OCI-LY1 (cell line): Measurements from ENCODE around the gene ACY1.

Source experiments
- H2AFZ ChIP-seq: fragments of 200-600 bp; sonication (generic), shearing (Covaris generic); 2 replicates; pipeline ENCODE4 v1.6.0; 2014; ENCODE audit warnings: antibody characterized with exemption, mild to moderate bottlenecking, low read length
- H3F3A ChIP-seq: fragments of 200-600 bp; sonication (generic), shearing (Covaris generic); 2 replicates; pipeline ENCODE4 v1.6.0; 2014; ENCODE audit warnings: mild to moderate bottlenecking, antibody characterized with exemption, low read length, moderate library complexity; ENCODE audit not compliant: insufficient read depth
- H3K27ac ChIP-seq: fragments of 200-600 bp; sonication (generic); 2 replicates; pipeline ENCODE4 v1.5.1; 2014; ENCODE audit warnings: low read length, mixed run types, mild to moderate bottlenecking, low read depth; ENCODE audit not compliant: poor library complexity, severe bottlenecking
- H3K27me3 ChIP-seq: fragments of 200-600 bp; sonication (generic); 2 replicates; pipeline ENCODE4 v1.6.0; 2014; ENCODE audit warnings: antibody characterized with exemption, mild to moderate bottlenecking, low read length, moderate library complexity; ENCODE audit not compliant: insufficient read depth
- H3K36me3 ChIP-seq: fragments of 200-600 bp; sonication (generic); 2 replicates; pipeline ENCODE4 v1.6.1; 2014; ENCODE audit warnings: mild to moderate bottlenecking, antibody characterized with exemption, low read length, moderate library complexity, mixed read lengths; ENCODE audit not compliant: insufficient read depth
- H3K4me1 ChIP-seq: fragments of 200-600 bp; sonication (generic); 2 replicates; pipeline ENCODE4 v1.5.1; 2014; ENCODE audit warnings: mild to moderate bottlenecking, low read length, moderate library complexity; ENCODE audit not compliant: insufficient read depth, severe bottlenecking
- H3K4me2 ChIP-seq: fragments of 200-600 bp; sonication (generic), shearing (Covaris generic); 2 replicates; pipeline ENCODE4 v1.6.1; 2014; ENCODE audit warnings: low read length
- H3K4me3 ChIP-seq: fragments of 200-600 bp; sonication (generic); 2 replicates; pipeline ENCODE4 v1.5.1; 2014; ENCODE audit warnings: low read length, low read depth, mild to moderate bottlenecking, mixed read lengths; ENCODE audit not compliant: poor library complexity, severe bottlenecking
- H3K79me2 ChIP-seq: fragments of 200-600 bp; shearing (Covaris generic); 2 replicates; pipeline ENCODE4 v1.6.1; 2016; ENCODE audit warnings: mixed run types, low read length, mixed read lengths; ENCODE audit not compliant: insufficient read depth
- H3K9ac ChIP-seq: fragments of 200-600 bp; sonication (generic), shearing (Covaris generic); 2 replicates; pipeline ENCODE4 v1.6.1; 2014; ENCODE audit warnings: mild to moderate bottlenecking, low read length, mixed read lengths
- H3K9me2 ChIP-seq: fragments of 200-600 bp; sonication (generic), shearing (Covaris generic); 2 replicates; pipeline ENCODE4 v1.6.1; 2014; ENCODE audit warnings: low read depth, mild to moderate bottlenecking, low read length, mixed read lengths
- H3K9me3 ChIP-seq: fragments of 200-600 bp; shearing (Covaris generic); 2 replicates; pipeline ENCODE4 v1.6.1; 2014; ENCODE audit warnings: low read length, mixed read lengths
- H4K20me1 ChIP-seq: fragments of 200-600 bp; sonication (generic), shearing (Covaris generic); 2 replicates; pipeline ENCODE4 v1.6.0; 2016; ENCODE audit warnings: mild to moderate bottlenecking, low read length; ENCODE audit not compliant: insufficient read depth
- EZH2 ChIP-seq: fragments of 200-600 bp; sonication (generic), shearing (Covaris generic); IDR thresholded peaks from 2 replicates; pipeline ENCODE4 v1.8.0; 2017; ENCODE audit warnings: borderline replicate concordance, mixed run types, mild to moderate bottlenecking, antibody characterized with exemption, low read length, moderate library complexity, mixed read lengths
- TF ChIP-seq, protein P1 (sequence below): fragments of 200-600 bp; sonication (generic), shearing (Covaris generic); IDR thresholded peaks from 2 replicates; pipeline ENCODE4 v1.5.1; 2017; ENCODE audit warnings: mild to moderate bottlenecking, antibody characterized with exemption, low read length, moderate library complexity, mixed read lengths

ACY1 gene

DNA sequence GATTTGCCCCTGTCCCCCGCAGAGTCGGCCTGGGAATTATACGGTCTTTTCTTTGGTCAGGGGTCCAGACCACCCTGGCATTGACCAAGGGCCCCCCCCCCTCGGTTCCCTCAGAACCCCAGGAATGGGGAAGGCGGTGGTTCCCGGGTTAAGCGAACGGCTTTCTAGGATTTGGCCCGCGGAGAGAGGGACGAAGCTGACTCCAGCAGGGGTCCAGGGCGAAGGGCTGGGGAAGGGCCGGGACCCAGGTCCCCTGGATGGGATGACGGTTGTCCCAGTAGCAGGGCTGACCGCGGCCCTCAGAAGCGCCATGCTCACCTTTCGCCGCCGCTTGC, 41.9 kb upstream of the ACY1 start:
- Histone ChIP-seq H4K20me1 (no peaks in the 10 kb centered on the region), H3K9me2 (no peaks in the 10 kb centered on the region), H2AFZ (no peak overlapping the region; the same call in 1 of the 2 replicates), H3K36me3 (peaks cover 19% of the 10 kb centered on the region; the same call in 1 of the 2 replicates), H3K9me3 (no peaks in the 10 kb centered on the region), H3K79me2 (peaks cover 7% of the 10 kb centered on the region; the same call in 1 of the 2 replicates), H3K4me2 (peak overlapping the region; percentile 88), H3K4me1 (peaks cover 29% of the 10 kb centered on the region), H3K27me3 (no peaks in the 10 kb centered on the region), H3F3A (no peaks in the 10 kb centered on the region), H3K9ac (peak overlapping the region; percentile 90), H3K27ac (no peak overlapping the region), H3K4me3 (peak overlapping the region; percentile 96)
- TF ChIP-seq, protein P1, sequence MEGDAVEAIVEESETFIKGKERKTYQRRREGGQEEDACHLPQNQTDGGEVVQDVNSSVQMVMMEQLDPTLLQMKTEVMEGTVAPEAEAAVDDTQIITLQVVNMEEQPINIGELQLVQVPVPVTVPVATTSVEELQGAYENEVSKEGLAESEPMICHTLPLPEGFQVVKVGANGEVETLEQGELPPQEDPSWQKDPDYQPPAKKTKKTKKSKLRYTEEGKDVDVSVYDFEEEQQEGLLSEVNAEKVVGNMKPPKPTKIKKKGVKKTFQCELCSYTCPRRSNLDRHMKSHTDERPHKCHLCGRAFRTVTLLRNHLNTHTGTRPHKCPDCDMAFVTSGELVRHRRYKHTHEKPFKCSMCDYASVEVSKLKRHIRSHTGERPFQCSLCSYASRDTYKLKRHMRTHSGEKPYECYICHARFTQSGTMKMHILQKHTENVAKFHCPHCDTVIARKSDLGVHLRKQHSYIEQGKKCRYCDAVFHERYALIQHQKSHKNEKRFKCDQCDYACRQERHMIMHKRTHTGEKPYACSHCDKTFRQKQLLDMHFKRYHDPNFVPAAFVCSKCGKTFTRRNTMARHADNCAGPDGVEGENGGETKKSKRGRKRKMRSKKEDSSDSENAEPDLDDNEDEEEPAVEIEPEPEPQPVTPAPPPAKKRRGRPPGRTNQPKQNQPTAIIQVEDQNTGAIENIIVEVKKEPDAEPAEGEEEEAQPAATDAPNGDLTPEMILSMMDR = no peak
- no peak for TF ChIP-seq EZH2

DNA sequence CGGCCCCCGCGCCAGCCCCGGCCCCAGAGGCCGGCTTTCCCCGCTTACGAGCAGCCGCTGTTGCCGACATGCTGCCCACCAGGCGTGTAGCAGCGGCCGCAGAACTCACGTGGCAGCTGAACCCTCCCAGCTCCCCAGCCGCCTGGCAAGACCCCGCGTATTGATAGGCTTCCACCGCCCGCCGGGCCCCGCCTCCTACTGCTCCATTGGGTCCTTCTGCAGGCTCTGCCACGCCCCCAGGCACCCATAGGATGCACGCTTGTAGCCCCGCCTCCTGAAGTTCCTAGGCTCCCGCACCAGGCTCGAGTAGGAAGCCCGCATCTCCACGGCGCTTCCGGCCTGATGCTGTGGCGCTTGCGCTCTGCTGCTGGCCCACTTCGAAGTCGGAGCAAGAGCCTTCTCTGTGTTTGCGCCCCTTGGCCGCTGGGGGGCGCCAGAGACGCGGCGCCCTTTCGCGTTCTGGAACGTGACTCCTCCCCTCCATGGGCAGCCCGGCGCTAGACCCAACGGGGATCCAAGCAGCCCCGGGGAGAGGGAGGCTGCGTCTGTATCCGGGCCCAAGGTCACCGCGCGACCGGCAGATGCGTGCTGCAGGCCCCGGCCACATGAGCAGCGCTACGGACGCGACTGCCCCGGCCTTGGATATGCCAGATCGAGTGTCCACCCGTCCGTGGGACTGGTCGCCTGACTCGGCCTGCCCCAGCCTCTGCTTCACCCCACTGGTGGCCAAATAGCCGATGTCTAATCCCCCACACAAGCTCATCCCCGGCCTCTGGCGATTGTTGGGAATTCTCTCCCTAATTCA, 41.3 kb upstream of the ACY1 start, which contains the start of the genes PARP3 and RRP9:
Gene PARP3 (plus strand): TSS at position 566 of the 805 bp plus-strand sequence. CDS start 993 bp downstream, outside the sequence.
Gene RRP9 (minus strand): TSS at position 107 of the 805 bp plus-strand sequence. CDS start 37 bp downstream, at position 70.
- Histone ChIP-seq H3K4me1 (peaks cover 29% of the 10 kb centered on the region), H3K9me3 (no peaks in the 10 kb centered on the region), H3F3A (no peaks in the 10 kb centered on the region), H3K36me3 (peaks cover 13% of the 10 kb centered on the region; the same call in 1 of the 2 replicates), H3K27me3 (no peaks in the 10 kb centered on the region), H3K4me2 (peak within 1 kb of the TSS; percentile 88), H3K27ac (no peak within 1 kb of the TSS), H2AFZ (no peak within 1 kb of the TSS; the same call in 1 of the 2 replicates), H4K20me1 (no peaks in the 10 kb centered on the region), H3K9me2 (no peaks in the 10 kb centered on the region), H3K4me3 (peak within 1 kb of the TSS; percentile 96), H3K9ac (peak within 1 kb of the TSS; percentile 90), H3K79me2 (peaks cover 7% of the 10 kb centered on the region; the same call in 1 of the 2 replicates)
- TF ChIP-seq EZH2 = no peak
- TF ChIP-seq, protein P1 = peak; percentile 98

DNA sequence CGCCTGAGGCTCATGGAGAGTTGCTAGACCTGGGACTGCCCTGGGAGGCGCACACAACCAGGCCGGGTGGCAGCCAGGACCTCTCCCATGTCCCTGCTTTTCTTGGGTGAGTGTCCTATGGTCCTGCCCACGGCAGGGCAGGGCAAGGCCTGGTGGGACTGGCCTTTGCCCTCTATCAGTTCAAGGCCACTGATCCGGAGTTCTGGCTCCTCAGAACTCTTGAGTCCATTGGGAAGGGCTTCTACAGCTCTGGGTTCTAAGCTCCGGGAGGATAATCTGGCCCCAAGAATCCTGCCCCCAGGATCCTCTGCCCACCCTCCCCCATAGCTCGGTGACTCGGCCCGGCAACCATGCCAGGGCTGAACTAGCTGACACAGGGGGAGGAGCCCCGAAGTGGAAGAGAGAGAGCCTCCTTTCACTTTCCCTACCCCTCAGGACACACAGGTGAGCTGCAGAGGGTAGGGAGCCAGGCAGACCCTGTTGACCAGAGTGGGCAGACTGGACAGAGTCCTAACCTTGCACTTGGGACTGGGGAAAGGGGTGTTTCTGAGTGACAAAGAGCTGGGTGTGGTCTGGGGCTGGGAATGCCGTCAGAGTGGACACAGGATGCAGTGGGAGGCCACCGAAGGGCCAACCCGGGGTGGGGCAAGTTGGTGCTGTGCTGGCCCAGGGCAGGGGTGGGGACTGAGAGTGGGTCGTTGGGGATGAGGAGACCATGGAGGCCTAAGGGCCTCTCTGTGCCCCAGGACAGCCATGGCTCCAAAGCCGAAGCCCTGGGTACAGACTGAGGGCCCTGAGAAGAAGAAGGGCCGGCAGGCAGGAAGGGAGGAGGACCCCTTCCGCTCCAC, 40.5 kb upstream of the ACY1 start:
- H3K4me2 ChIP-seq = peak overlapping the region; percentile 78

More for the DNA sequence above, 40.5 kb upstream of the ACY1 start:
- Histone ChIP-seq H3F3A (no peaks in the 10 kb centered on the region), H3K27ac (no peak overlapping the region), H3K36me3 (peaks cover 8% of the 10 kb centered on the region; the same call in 1 of the 2 replicates), H4K20me1 (no peaks in the 10 kb centered on the region), H3K9me2 (no peaks in the 10 kb centered on the region), H3K9me3 (no peaks in the 10 kb centered on the region), H3K27me3 (no peaks in the 10 kb centered on the region), H3K4me1 (peaks cover 29% of the 10 kb centered on the region), H3K4me3 (peak overlapping the region; percentile 62), H2AFZ (no peak overlapping the region), H3K79me2 (peaks cover 7% of the 10 kb centered on the region; the same call in 1 of the 2 replicates), H3K9ac (peak overlapping the region; percentile 74)
- TF ChIP-seq EZH2 = no peak
- TF ChIP-seq, protein P1 = no peak
